Endothelial cell of umbilical vein (primary cell): Measurements from ENCODE around the gene CARD10. TPM values are rescaled to one million over a fixed set of nuclear protein-coding genes. Genes with fewer than 3 reads are reported as not detected.

Source experiments
- BruUV-seq: library from RNA; stranded (reverse); fragments of 400-500 nt; replicated peaks from 2 replicates; lab custom pipeline; 2021; lab: Mats Ljungman, UMichigan
- CTCF ChIA-PET: fragments of 300-600, 350-600 bp; sonication (Branson Sonifier 250); formaldehyde crosslinking; loops from one replicate; lab custom pipeline; 2021; ENCODE audit warnings: antibody characterized with exemption, inconsistent platforms; lab: Charles Lee
- POLR2A ChIA-PET: fragments of 300-600, 350-600 bp; sonication (Branson Sonifier 250); formaldehyde crosslinking; loops from one replicate; lab custom pipeline; 2021; ENCODE audit warnings: antibody characterized with exemption, inconsistent platforms; lab: Charles Lee
- DNase-seq: peaks from one replicate; pipeline ENCODE4 v3.0.0-alpha.2; 2011; ENCODE audit warnings: low read depth, low spot score
- FAIRE-seq: peaks from 2 replicates; lab custom pipeline; 2011; peaks lifted over from hg19 to GRCh38; lab: Jason Lieb, UNC
- H2AFZ ChIP-seq: 2 replicates; pipeline ENCODE4 v1.6.0; 2012; ENCODE audit warnings: low read depth, low read length, control low read depth, inconsistent platforms
- H3K27ac ChIP-seq: 2 replicates; pipeline ENCODE4 v1.5.1; 2011; ENCODE audit warnings: low read depth, mild to moderate bottlenecking, control low read depth, low read length, moderate library complexity; ENCODE audit not compliant: insufficient read depth
- H3K27me3 ChIP-seq, 2 experiments: 2 replicates each; pipeline versions ENCODE4 v1.6.0 to v1.6.1; 2011; ENCODE audit warnings: low read length in 2 of 2, mixed read lengths in 1 of 2; ENCODE audit not compliant: control insufficient read depth in 2 of 2, insufficient read depth in 2 of 2
- H3K36me3 ChIP-seq, 2 experiments: 2 replicates in 1 of 2; 3 replicates in 1 of 2; pipeline ENCODE4 v1.5.1; 2011; ENCODE audit warnings: low read length in 2 of 2, mild to moderate bottlenecking in 1 of 2, moderate library complexity in 1 of 2; ENCODE audit not compliant: control insufficient read depth in 2 of 2, insufficient read depth in 2 of 2; ENCODE audit errors: extremely low read depth in 1 of 2
- H3K4me1 ChIP-seq: 3 replicates; pipeline ENCODE4 v1.5.1; 2011; ENCODE audit warnings: mild to moderate bottlenecking, low read length; ENCODE audit not compliant: control insufficient read depth, insufficient read depth; ENCODE audit errors: extremely low read depth
- H3K4me2 ChIP-seq: 2 replicates; pipeline ENCODE4 v1.6.1; 2011; ENCODE audit warnings: low read length, control low read depth, mixed read lengths; ENCODE audit not compliant: insufficient read depth
- H3K4me3 ChIP-seq, 3 experiments: fragments of 200-600 bp in 1 of 3; sonication (generic), shearing (Covaris generic) in 1 of 3; replicated peaks in 1 of 3; 2 replicates each; pipeline ENCODE4 v1.5.1; 2011 to 2016; ENCODE audit warnings: control low read depth in 3 of 3, low read length in 3 of 3, mild to moderate bottlenecking in 2 of 3, inconsistent platforms in 1 of 3, low read depth in 1 of 3, moderate library complexity in 1 of 3; ENCODE audit not compliant: insufficient read depth in 1 of 3
- H3K79me2 ChIP-seq: 2 replicates; pipeline ENCODE4 v1.6.0; 2012; ENCODE audit warnings: low read length, inconsistent platforms; ENCODE audit not compliant: control insufficient read depth, insufficient read depth
- H3K9ac ChIP-seq: replicated peaks from 2 replicates; pipeline ENCODE3; 2011; ENCODE audit warnings: low read length, control low read depth; ENCODE audit not compliant: insufficient read depth; ENCODE audit errors: extremely low read depth
- H3K9me1 ChIP-seq: replicated peaks from 3 replicates; pipeline ENCODE4 v1.6.0; 2011; ENCODE audit warnings: mild to moderate bottlenecking, low read length; ENCODE audit not compliant: control insufficient read depth, insufficient read depth; ENCODE audit errors: extremely low read depth
- H3K9me3 ChIP-seq: replicated peaks from 2 replicates; pipeline ENCODE4 v1.5.1; 2012; ENCODE audit warnings: low read length, inconsistent platforms; ENCODE audit not compliant: control insufficient read depth, insufficient read depth
- H4K20me1 ChIP-seq: replicated peaks from 2 replicates; pipeline ENCODE3; 2011; ENCODE audit warnings: mild to moderate bottlenecking, low read length; ENCODE audit not compliant: control insufficient read depth, insufficient read depth; ENCODE audit errors: extremely low read depth
- CTCF ChIP-seq, 2 donors: IDR thresholded peaks; 1 replicate in 1 of 2; 2 replicates in 1 of 2; pipeline ENCODE4 v1.5.1; 2011; ENCODE audit warnings: low read length in 2 of 2, mild to moderate bottlenecking in 2 of 2, moderate library complexity in 2 of 2, control low read depth in 1 of 2, inconsistent platforms in 1 of 2, low read depth in 1 of 2; ENCODE audit not compliant: insufficient read depth in 1 of 2; ENCODE audit errors: extremely low read depth in 1 of 2
- EZH2 ChIP-seq: IDR thresholded peaks from 2 replicates; pipeline ENCODE4 v1.6.1; 2012; ENCODE audit warnings: borderline replicate concordance, low read depth, mild to moderate bottlenecking, moderate library complexity, low read length, inconsistent platforms; ENCODE audit not compliant: severe bottlenecking
- FOS ChIP-seq: IDR thresholded peaks from 2 replicates; pipeline ENCODE4 v1.6.1; 2011; ENCODE audit warnings: mild to moderate bottlenecking, low read length, moderate library complexity, borderline replicate concordance; ENCODE audit not compliant: insufficient read depth
- GATA2 ChIP-seq: IDR thresholded peaks from 2 replicates; pipeline ENCODE4 v1.7.0; 2011; ENCODE audit warnings: low read depth, mild to moderate bottlenecking, moderate library complexity, mixed read lengths, low read length; ENCODE audit not compliant: insufficient read length, insufficient read depth
- JUN ChIP-seq: IDR thresholded peaks from 2 replicates; pipeline ENCODE4 v1.6.1; 2011; ENCODE audit warnings: borderline replicate concordance, low read depth; ENCODE audit not compliant: insufficient read length, insufficient read depth
- MAX ChIP-seq: IDR thresholded peaks from 2 replicates; pipeline ENCODE4 v1.6.1; 2011; ENCODE audit not compliant: insufficient read depth, insufficient read length
- MYC ChIP-seq: IDR thresholded peaks from one replicate; pipeline ENCODE4 v1.6.1; 2011; ENCODE audit warnings: mild to moderate bottlenecking, low read depth, low read length
- POLR2A ChIP-seq: IDR thresholded peaks from 2 replicates; pipeline ENCODE4 v1.6.1; 2012; ENCODE audit warnings: low read depth, mild to moderate bottlenecking, control low read depth, low read length
- POLR2AphosphoS5 ChIP-seq: IDR thresholded peaks from 2 replicates; pipeline ENCODE4 v1.6.1; 2012; ENCODE audit warnings: low read depth, mild to moderate bottlenecking, control low read depth, low read length, moderate library complexity; ENCODE audit not compliant: insufficient read depth
- dilution Hi-C: fragments of 300-500 bp; cut with MboI; formaldehyde crosslinking; loops from one replicate; pipeline ENCODE4 v1.15.0; 2019; ENCODE audit warnings: low sequenced_read_pairs; ENCODE audit not compliant: extremely low pct_ligation_motif_present
- intact Hi-C: fragments of 100-400 bp; cut with micrococcal nuclease; formaldehyde crosslinking; loops from one replicate; pipeline ENCODE4 v1.10.0; 2022
- polyA plus RNA-seq, 4 experiments: library from polyadenylated mRNA; depleted of rRNA in 3 of 4; stranded (reverse) in 3 of 4; unstranded in 1 of 4; fragments of >200 nt; gene quantifications; 2 replicates each; pipeline versions ENCODE4 v1.2.1 to v1.2.3, GENCODE V29; 2011 to 2012; ENCODE audit warnings: missing spikeins in 1 of 4
- total RNA-seq: library from RNA; stranded (reverse); gene quantifications from 2 replicates; pipeline ENCODE4 v1.2.3, GENCODE V29; 2021

Gene CARD10
- total and polyA plus RNA-seq, 2 donors (not counting 3 experiments of a cell fraction or from before 2014, with no cell fraction given): 36.1 to 39.5 TPM

GRCh38 chr22:37460684-37461083 is 58.5 kb downstream of the CARD10 start:
- Histone ChIP-seq H3K36me3 (peaks cover 0 to 5% of the 10 kb centered on the region in 2 experiments), H3K4me3 (no peak overlapping the region), H3K27ac (no peak overlapping the region), H3K9ac (no peak overlapping the region), H3K4me1 (peaks cover 16% of the 10 kb centered on the region), H3K4me2 (no peak overlapping the region), H3K9me3 (no peaks in the 10 kb centered on the region), H4K20me1 (no peaks in the 10 kb centered on the region), H2AFZ (no peak overlapping the region), H3K79me2 (no peaks in the 10 kb centered on the region), H3K9me1 (no peaks in the 10 kb centered on the region), H3K27me3 (no peaks in the 10 kb centered on the region)
- CTCF ChIA-PET: no interaction called here
- no peak for TF ChIP-seq FOS
- no peak for TF ChIP-seq JUN
- TF ChIP-seq POLR2AphosphoS5: no peak
- no peak for TF ChIP-seq POLR2A
- no peak for TF ChIP-seq GATA2
- no peak for TF ChIP-seq MYC
- no peak for TF ChIP-seq MAX
- TF ChIP-seq EZH2: no peak
- TF ChIP-seq CTCF (IDR thresholded peaks at IDR 0.05; ENCODE audit: extremely low read depth in 1 of 2, insufficient read depth in 1 of 2, low read depth in 1 of 2, low read length in 2 of 2): no peak
- dilution Hi-C loops (no loop called here), intact Hi-C loops (no loop called here)
- POLR2A ChIA-PET: no interaction called here
- DNase-seq (no peak), FAIRE-seq (no peak)
- no TSS peak for BruUV-seq
